Measurements from ENCODE around the gene DGKZ. TPM values are rescaled to one million over a fixed set of nuclear protein-coding genes. Genes with fewer than 3 reads are reported as not detected.
A peak's percentile ranks its signal among the peaks of the same experiment; 100 is the strongest.

The DGKZ gene
- total and polyA plus RNA-seq, 4 donors = 4.6 to 24.3 (median 14.4) TPM

GRCh38 chr11:46380340-46381047 lies 33.2 kb downstream of the DGKZ start:
- H3K36me3 ChIP-seq (ENCODE audit: control insufficient read depth in 4 of 4, insufficient read depth in 3 of 4, low read depth in 1 of 4, low read length in 3 of 4) = peaks cover 4 to 25% (median 5%) of the 10 kb centered on the region in 4 donors
- DNase-seq (ENCODE audit: low spot score) = peak; percentile 67
- no peaks in the 10 kb centered on the region for H3K9me3 ChIP-seq (ENCODE audit: control insufficient read depth in 4 of 4, low read length in 3 of 4)
- H3K4me1 ChIP-seq (ENCODE audit: control insufficient read depth in 4 of 4, insufficient read depth in 4 of 4, low read length in 3 of 4) = peaks cover 4 to 13% (median 6%) of the 10 kb centered on the region in 4 donors
- no peak for TF ChIP-seq RXRA (IDR thresholded peaks at IDR 0.05)
- no peak for TF ChIP-seq EGR1 (IDR thresholded peaks at IDR 0.05; ENCODE audit: low read depth in 2 of 2)
- TF ChIP-seq JUND (IDR thresholded peaks at IDR 0.05) = no peak
- TF ChIP-seq RAD21 (IDR thresholded peaks at IDR 0.05) = no peak
- no peak for TF ChIP-seq GABPA (IDR thresholded peaks at IDR 0.05 in 1 of 2, conservative IDR thresholded peaks at IDR 0.05 in 1 of 2)
- no peak for TF ChIP-seq MAX (IDR thresholded peaks at IDR 0.05)
- TF ChIP-seq FOXA1 (IDR thresholded peaks at IDR 0.05) = no peak
- TF ChIP-seq NR2F2 (IDR thresholded peaks at IDR 0.05) = no peak
- no peak for TF ChIP-seq ATF3 (IDR thresholded peaks at IDR 0.05)
- no peak for TF ChIP-seq TAF1 (conservative IDR thresholded peaks at IDR 0.05)
- TF ChIP-seq FOXA2 (IDR thresholded peaks at IDR 0.05) = no peak
- TF ChIP-seq SP1 (IDR thresholded peaks at IDR 0.05) = peak; percentile 42
- TF ChIP-seq YY1 (IDR thresholded peaks at IDR 0.05) = no peak
- TF ChIP-seq HNF4G (IDR thresholded peaks at IDR 0.05) = no peak
- TF ChIP-seq REST (IDR thresholded peaks at IDR 0.05) = peak; percentile 34
- no peak for TF ChIP-seq HNF4A (conservative IDR thresholded peaks at IDR 0.05)
- no peak for TF ChIP-seq CTCF (IDR thresholded peaks at IDR 0.05; ENCODE audit: low read depth, low read length, missing input control)
- peak overlapping the region in 1 of 2 donors; percentile 63 for H3K27ac ChIP-seq (ENCODE audit: low read depth in 1 of 2, low read length in 2 of 2)
- peak overlapping the region; percentile 30 to 78 (median 76) for H3K4me3 ChIP-seq (ENCODE audit: low read depth in 1 of 3, low read length in 3 of 3)
- H3K27me3 ChIP-seq (ENCODE audit: control insufficient read depth in 4 of 4, insufficient read depth in 4 of 4, low read length in 3 of 4) = no peaks in the 10 kb centered on the region
- H3K9ac ChIP-seq (ENCODE audit: low read depth in 1 of 2, low read length in 2 of 2) = peak overlapping the region in 1 of 2 donors; percentile 83
- 7% methylated on average over 45 of the region's 45 CpGs for WGBS

All from liver (tissue), 9 donors.